Keratinocyte (primary cell): ENCODE measurements around the gene NAB1. TPM values are rescaled to one million over a fixed set of nuclear protein-coding genes. Genes with fewer than 3 reads are reported as not detected.

ENCODE experiments used
- DNase-seq: peaks from one replicate; pipeline ENCODE4 v3.0.0-alpha.2; 2011; ENCODE audit warnings: low read depth, missing footprints, low spot score
- FAIRE-seq: peaks from 2 replicates; lab custom pipeline; 2011; peaks lifted over from hg19 to GRCh38; lab: Jason Lieb, UNC
- H2AFZ ChIP-seq: 2 replicates; pipeline ENCODE4 v1.6.0; 2012; ENCODE audit warnings: low read length, control low read depth, inconsistent platforms; ENCODE audit not compliant: control insufficient read depth
- H3K27ac ChIP-seq: 2 replicates; pipeline ENCODE4 v1.5.1; 2011; ENCODE audit warnings: low read length; ENCODE audit not compliant: control insufficient read depth, insufficient read depth
- H3K27me3 ChIP-seq: 3 replicates; pipeline ENCODE4 v1.6.0; 2011; ENCODE audit warnings: low read length; ENCODE audit not compliant: control insufficient read depth, insufficient read depth; ENCODE audit errors: extremely low read depth
- H3K36me3 ChIP-seq, 2 experiments: 2 replicates in 1 of 2; 3 replicates in 1 of 2; pipeline ENCODE4 v1.5.1; 2011; ENCODE audit warnings: low read length in 2 of 2, mild to moderate bottlenecking in 1 of 2; ENCODE audit not compliant: control insufficient read depth in 2 of 2, insufficient read depth in 2 of 2; ENCODE audit errors: extremely low read depth in 1 of 2
- H3K4me1 ChIP-seq: 3 replicates; pipeline ENCODE4 v1.5.1; 2011; ENCODE audit warnings: low read length; ENCODE audit not compliant: control insufficient read depth, insufficient read depth; ENCODE audit errors: extremely low read depth
- H3K4me2 ChIP-seq: 3 replicates; pipeline ENCODE4 v1.6.0; 2011; ENCODE audit warnings: low read depth, low read length; ENCODE audit not compliant: control insufficient read depth, insufficient read depth; ENCODE audit errors: extremely low read depth
- H3K4me3 ChIP-seq, 3 experiments: fragments of 200-600 bp in 1 of 3; sonication (generic) in 1 of 3; 2 replicates in 2 of 3; 3 replicates in 1 of 3; pipeline ENCODE4 v1.5.1; 2011 to 2016; ENCODE audit warnings: low read length in 3 of 3, mild to moderate bottlenecking in 3 of 3, control low read depth in 2 of 3, inconsistent platforms in 1 of 3, low read depth in 1 of 3, mixed read lengths in 1 of 3, mixed run types in 1 of 3, moderate library complexity in 1 of 3; ENCODE audit not compliant: control insufficient read depth in 2 of 3, insufficient read depth in 2 of 3; ENCODE audit errors: extremely low read depth in 1 of 3
- H3K79me2 ChIP-seq: 2 replicates; pipeline ENCODE4 v1.6.0; 2012; ENCODE audit warnings: low read length; ENCODE audit not compliant: control insufficient read depth, insufficient read depth
- H3K9ac ChIP-seq: 3 replicates; pipeline ENCODE4 v1.6.0; 2011; ENCODE audit warnings: low read length; ENCODE audit not compliant: control insufficient read depth, insufficient read depth; ENCODE audit errors: extremely low read depth
- H3K9me1 ChIP-seq: 3 replicates; pipeline ENCODE4 v1.6.0; 2011; ENCODE audit warnings: low read length; ENCODE audit not compliant: control insufficient read depth, insufficient read depth; ENCODE audit errors: extremely low read depth
- H3K9me3 ChIP-seq: 2 replicates; pipeline ENCODE4 v1.5.1; 2012; ENCODE audit warnings: low read depth, low read length; ENCODE audit not compliant: control insufficient read depth
- H4K20me1 ChIP-seq: 3 replicates; pipeline ENCODE4 v1.6.0; 2011; ENCODE audit warnings: low read length; ENCODE audit not compliant: control insufficient read depth, insufficient read depth; ENCODE audit errors: extremely low read depth
- CTCF ChIP-seq, 3 experiments: IDR thresholded peaks in 1 of 3; conservative IDR thresholded peaks in 1 of 3; optimal IDR thresholded peaks in 1 of 3; 2 replicates in 2 of 3; 3 replicates in 1 of 3; pipeline versions ENCODE3 to v1.5.1; 2011; ENCODE audit warnings: low read length in 3 of 3, mild to moderate bottlenecking in 3 of 3, moderate library complexity in 2 of 3, control low read depth in 1 of 3, inconsistent platforms in 1 of 3; ENCODE audit not compliant: insufficient read depth in 2 of 3; ENCODE audit errors: extremely low read depth in 1 of 3
- EZH2 ChIP-seq: IDR thresholded peaks from one replicate; pipeline ENCODE4 v1.6.1; 2012; ENCODE audit warnings: inconsistent platforms, mild to moderate bottlenecking, low read length, moderate library complexity
- dilution Hi-C: fragments of 300-500 bp; cut with MboI; formaldehyde crosslinking; loops from one replicate; pipeline ENCODE4 v1.7.0; 2020; ENCODE audit warnings: low sequenced_read_pairs; ENCODE audit not compliant: extremely low pct_ligation_motif_present
- polyA plus RNA-seq, 5 experiments: library from polyadenylated mRNA; depleted of rRNA in 3 of 5; stranded (reverse) in 3 of 5; stranded (forward) in 1 of 5; unstranded in 1 of 5; fragments of >200 nt; gene quantifications; 1 replicate in 1 of 5; 2 replicates in 3 of 5; 3 replicates in 1 of 5; pipeline versions ENCODE4 v1.2.1 to v1.2.3, GENCODE V29; 2011 to 2012; ENCODE audit warnings: missing spikeins in 2 of 5, low read depth in 1 of 5, low replicate concordance in 1 of 5

NAB1 gene
- polyA plus RNA-seq, 1 donor (not counting 4 experiments of a cell fraction or from before 2014, with no cell fraction given) = 24.3 TPM

GRCh38 chr2:190718652-190719526, 70.0 kb downstream of the NAB1 start:
- dilution Hi-C loops = no loop called here
- Histone ChIP-seq H2AFZ (no peak overlapping the region), H3K27me3 (no peaks in the 10 kb centered on the region), H3K27ac (peak overlapping the region; percentile 48), H3K9me1 (no peaks in the 10 kb centered on the region), H3K36me3 (no peaks in the 10 kb centered on the region), H3K4me2 (peak overlapping the region; percentile 42), H3K79me2 (no peaks in the 10 kb centered on the region), H3K4me3 (peak overlapping the region in 1 of 3 experiments; percentile 30), H3K9ac (no peak overlapping the region), H3K9me3 (no peaks in the 10 kb centered on the region), H4K20me1 (no peaks in the 10 kb centered on the region), H3K4me1 (peaks cover 43% of the 10 kb centered on the region)
- TF ChIP-seq CTCF (optimal IDR thresholded peaks at IDR 0.05 in 1 of 3, IDR thresholded peaks at IDR 0.05 in 1 of 3, conservative IDR thresholded peaks at IDR 0.05 in 1 of 3; ENCODE audit: extremely low read depth in 1 of 3, insufficient read depth in 2 of 3, low read length in 3 of 3) (peak in 1 of 3 experiments; percentile 21), EZH2 (no peak)
- FAIRE-seq (peak; percentile 86), DNase-seq (peak; percentile 72)

GRCh38 chr2:190720276-190720675, 71.4 kb downstream of the NAB1 start:
- no peak overlapping the region for H3K4me3 ChIP-seq
- peaks cover 43% of the 10 kb centered on the region for H3K4me1 ChIP-seq
- no peak for TF ChIP-seq EZH2
- TF ChIP-seq CTCF (optimal IDR thresholded peaks at IDR 0.05 in 1 of 3, IDR thresholded peaks at IDR 0.05 in 1 of 3, conservative IDR thresholded peaks at IDR 0.05 in 1 of 3; ENCODE audit: extremely low read depth in 1 of 3, insufficient read depth in 2 of 3, low read length in 3 of 3) = no peak
- dilution Hi-C loops = no loop called here
- no peaks in the 10 kb centered on the region for H4K20me1 ChIP-seq
- no peak overlapping the region for H3K27ac ChIP-seq
- no peak for DNase-seq
- H2AFZ ChIP-seq = no peak overlapping the region
- H3K27me3 ChIP-seq = no peaks in the 10 kb centered on the region
- no peaks in the 10 kb centered on the region for H3K79me2 ChIP-seq
- no peaks in the 10 kb centered on the region for H3K9me3 ChIP-seq
- no peak overlapping the region for H3K9ac ChIP-seq
- H3K4me2 ChIP-seq = no peak overlapping the region
- no peaks in the 10 kb centered on the region for H3K36me3 ChIP-seq
- no peak for FAIRE-seq
- H3K9me1 ChIP-seq = no peaks in the 10 kb centered on the region
